ENCODE measurements around the gene GRIA4. TPM values are rescaled to one million over a fixed set of nuclear protein-coding genes. Genes with fewer than 3 reads are reported as not detected.

Gene GRIA4
- total and polyA plus RNA-seq, 2 donors (not counting 1 experiment from before 2014, with no cell fraction given) = not detected

DNA sequence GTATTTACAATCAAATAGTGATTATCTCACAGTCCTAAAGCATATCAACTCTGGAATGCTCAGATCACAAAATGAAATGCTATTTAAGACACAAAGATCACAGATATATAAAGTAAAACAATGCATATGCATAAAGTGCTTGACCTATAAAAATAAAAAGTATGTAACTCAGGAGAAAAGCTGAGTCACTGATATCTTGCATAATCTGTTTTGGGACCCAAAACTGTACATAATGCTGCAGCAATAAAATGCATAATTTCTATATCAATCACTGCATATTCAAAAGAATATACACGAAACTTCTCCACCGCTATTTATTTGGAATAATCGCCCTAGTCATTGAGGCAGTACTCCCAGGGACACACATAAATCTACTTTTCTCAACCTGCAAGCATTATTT is 34.9 kb upstream of the GRIA4 start:
- Mint-ChIP-seq H3K9me3 (ENCODE audit: insufficient read depth) (no peaks in the 10 kb centered on the region), H3K4me3 (no peak overlapping the region), H3K4me1 (no peaks in the 10 kb centered on the region), H3K27ac (no peak overlapping the region), H3K27me3 (no peaks in the 10 kb centered on the region)
- Histone ChIP-seq H3K4me1 (ENCODE audit: control insufficient read depth in 2 of 2, insufficient read depth in 2 of 2, low read length in 2 of 2) (no peaks in the 10 kb centered on the region), H3K9ac (ENCODE audit: low read length) (no peak overlapping the region), H3K27me3 (replicated peaks in 1 of 4; ENCODE audit: control extremely low read depth in 1 of 4, control insufficient read depth in 3 of 4, insufficient read depth in 4 of 4, low read length in 3 of 4) (no peaks in the 10 kb centered on the region), H3K4me2 (replicated peaks; ENCODE audit: low read depth, low read length, poor library complexity, severe bottlenecking) (no peak overlapping the region), H4K20me1 (ENCODE audit: control insufficient read depth, insufficient read depth, low read length, poor library complexity, severe bottlenecking) (no peaks in the 10 kb centered on the region), H3K79me2 (ENCODE audit: control insufficient read depth, insufficient read depth, low read length) (no peaks in the 10 kb centered on the region), H3K27ac (ENCODE audit: low read length in 2 of 2) (no peak overlapping the region), H3K4me3 (ENCODE audit: control extremely low read depth in 1 of 5, extremely low read depth in 1 of 5, insufficient read depth in 1 of 5, low read depth in 2 of 5, low read length in 4 of 5) (no peak overlapping the region), H3K9me3 (ENCODE audit: control extremely low read depth in 1 of 3, control insufficient read depth in 2 of 3, insufficient read depth in 1 of 3, low read length in 2 of 3) (no peaks in the 10 kb centered on the region), H3K36me3 (replicated peaks in 1 of 2; ENCODE audit: control extremely low read depth in 1 of 2, control insufficient read depth in 1 of 2, extremely low read depth in 1 of 2, insufficient read depth in 2 of 2, low read length in 1 of 2) (no peaks in the 10 kb centered on the region), H2AFZ (ENCODE audit: insufficient read depth, low read depth, low read length, poor library complexity, severe bottlenecking) (no peak overlapping the region)
- DNase-seq (no peak), ATAC-seq (ENCODE audit: low read depth) (no peak)
- 80% methylated on average over 1 of the region's 3 CpGs for WGBS (ENCODE audit: insufficient coverage)
- ChIA-PET CTCF (no interaction called here), POLR2A (no interaction called here)
- TF ChIP-seq, protein P1, sequence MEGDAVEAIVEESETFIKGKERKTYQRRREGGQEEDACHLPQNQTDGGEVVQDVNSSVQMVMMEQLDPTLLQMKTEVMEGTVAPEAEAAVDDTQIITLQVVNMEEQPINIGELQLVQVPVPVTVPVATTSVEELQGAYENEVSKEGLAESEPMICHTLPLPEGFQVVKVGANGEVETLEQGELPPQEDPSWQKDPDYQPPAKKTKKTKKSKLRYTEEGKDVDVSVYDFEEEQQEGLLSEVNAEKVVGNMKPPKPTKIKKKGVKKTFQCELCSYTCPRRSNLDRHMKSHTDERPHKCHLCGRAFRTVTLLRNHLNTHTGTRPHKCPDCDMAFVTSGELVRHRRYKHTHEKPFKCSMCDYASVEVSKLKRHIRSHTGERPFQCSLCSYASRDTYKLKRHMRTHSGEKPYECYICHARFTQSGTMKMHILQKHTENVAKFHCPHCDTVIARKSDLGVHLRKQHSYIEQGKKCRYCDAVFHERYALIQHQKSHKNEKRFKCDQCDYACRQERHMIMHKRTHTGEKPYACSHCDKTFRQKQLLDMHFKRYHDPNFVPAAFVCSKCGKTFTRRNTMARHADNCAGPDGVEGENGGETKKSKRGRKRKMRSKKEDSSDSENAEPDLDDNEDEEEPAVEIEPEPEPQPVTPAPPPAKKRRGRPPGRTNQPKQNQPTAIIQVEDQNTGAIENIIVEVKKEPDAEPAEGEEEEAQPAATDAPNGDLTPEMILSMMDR (IDR thresholded peaks at IDR 0.05) = no peak
- no peak for TF ChIP-seq EZH2 (IDR thresholded peaks at IDR 0.05; ENCODE audit: borderline replicate concordance, insufficient read depth, low read depth, low read length, poor library complexity, severe bottlenecking)
- intact Hi-C loops (cut with micrococcal nuclease) = no loop called here

DNA sequence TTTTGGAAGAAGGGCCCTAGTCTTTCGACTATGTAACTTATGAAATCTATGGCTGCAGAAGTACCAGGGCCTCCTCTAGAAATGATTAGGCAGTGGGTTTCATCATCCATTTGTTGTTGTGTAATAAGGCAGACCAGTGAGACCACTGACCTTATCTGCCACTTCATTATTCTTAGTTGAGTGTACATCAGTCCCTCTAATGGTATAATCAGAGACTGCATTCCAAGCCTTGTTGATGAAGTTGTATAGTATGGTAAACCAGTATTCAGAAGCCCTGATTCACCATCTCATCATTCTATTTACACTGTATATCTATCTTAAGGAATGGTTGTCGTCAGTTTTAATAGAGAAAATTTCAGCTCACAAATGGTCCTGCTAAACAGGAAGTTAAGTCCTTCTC is 32.2 kb upstream of the GRIA4 start:
- Histone ChIP-seq H2AFZ (ENCODE audit: insufficient read depth, low read depth, low read length, poor library complexity, severe bottlenecking) (no peak overlapping the region), H3K9ac (ENCODE audit: low read length) (no peak overlapping the region), H3K27me3 (replicated peaks in 1 of 4; ENCODE audit: control extremely low read depth in 1 of 4, control insufficient read depth in 3 of 4, insufficient read depth in 4 of 4, low read length in 3 of 4) (no peaks in the 10 kb centered on the region), H4K20me1 (ENCODE audit: control insufficient read depth, insufficient read depth, low read length, poor library complexity, severe bottlenecking) (no peaks in the 10 kb centered on the region), H3K4me1 (ENCODE audit: control insufficient read depth in 2 of 2, insufficient read depth in 2 of 2, low read length in 2 of 2) (no peaks in the 10 kb centered on the region), H3K27ac (ENCODE audit: low read length in 2 of 2) (no peak overlapping the region), H3K4me2 (replicated peaks; ENCODE audit: low read depth, low read length, poor library complexity, severe bottlenecking) (no peak overlapping the region), H3K4me3 (ENCODE audit: control extremely low read depth in 1 of 5, extremely low read depth in 1 of 5, insufficient read depth in 1 of 5, low read depth in 2 of 5, low read length in 4 of 5) (no peak overlapping the region), H3K9me3 (ENCODE audit: control extremely low read depth in 1 of 3, control insufficient read depth in 2 of 3, insufficient read depth in 1 of 3, low read length in 2 of 3) (no peaks in the 10 kb centered on the region), H3K79me2 (ENCODE audit: control insufficient read depth, insufficient read depth, low read length) (no peaks in the 10 kb centered on the region), H3K36me3 (replicated peaks in 1 of 2; ENCODE audit: control extremely low read depth in 1 of 2, control insufficient read depth in 1 of 2, extremely low read depth in 1 of 2, insufficient read depth in 2 of 2, low read length in 1 of 2) (no peaks in the 10 kb centered on the region)
- Mint-ChIP-seq H3K4me1 (no peaks in the 10 kb centered on the region), H3K9me3 (ENCODE audit: insufficient read depth) (no peaks in the 10 kb centered on the region), H3K27me3 (no peaks in the 10 kb centered on the region), H3K27ac (no peak overlapping the region), H3K4me3 (no peak overlapping the region)
- WGBS (ENCODE audit: insufficient coverage) = 100% methylated on average over 1 of the region's 2 CpGs
- intact Hi-C loops (cut with micrococcal nuclease) = no loop called here
- TF ChIP-seq EZH2 (IDR thresholded peaks at IDR 0.05; ENCODE audit: borderline replicate concordance, insufficient read depth, low read depth, low read length, poor library complexity, severe bottlenecking) = no peak
- TF ChIP-seq, protein P1 (IDR thresholded peaks at IDR 0.05) = no peak
- POLR2A ChIA-PET = no interaction called here
- ATAC-seq (ENCODE audit: low read depth) (no peak), DNase-seq (no peak)
- CTCF ChIA-PET = no interaction called here

Measured in B cell (primary cell).